CD4-positive, alpha-beta T cell (primary cell): ENCODE results near the gene NOP53. TPM values are rescaled to one million over a fixed set of nuclear protein-coding genes. Genes with fewer than 3 reads are reported as not detected.

Source experiments
- ATAC-seq: fragments of 200-7000 bp; cut with Tn5 transposase; one replicate; pipeline ENCODE4 v1.10.0; 2022; ENCODE audit warnings: mild to moderate bottlenecking; ENCODE audit not compliant: poor library complexity
- CTCF ChIA-PET: fragments of 350-600 bp; sonication (Branson Sonifier 250); formaldehyde crosslinking; loops from one replicate; lab custom pipeline; 2021; ENCODE audit warnings: antibody characterized with exemption, inconsistent platforms; lab: Charles Lee
- POLR2A ChIA-PET: fragments of 350-600 bp; sonication (Branson Sonifier 250); formaldehyde crosslinking; loops from one replicate; lab custom pipeline; 2021; ENCODE audit warnings: antibody characterized with exemption, inconsistent platforms; lab: Charles Lee
- DNase-seq, 14 experiments: peaks; one replicate each; pipeline ENCODE4 v3.0.0-alpha.2; 2013 to 2020; ENCODE audit warnings: mixed read lengths in 2 of 14
- H3K27ac ChIP-seq, 2 donors: one replicate each; pipeline versions ENCODE4 v1.5.1 to v1.7.0; 2013; ENCODE audit warnings: low read length in 2 of 2, low read depth in 1 of 2, mild to moderate bottlenecking in 1 of 2
- H3K27me3 ChIP-seq, 2 experiments: 1 replicate in 1 of 2; 2 replicates in 1 of 2; pipeline versions ENCODE4 v1.6.1 to v1.7.0; 2013; ENCODE audit warnings: low read length in 2 of 2, control low read depth in 1 of 2, mild to moderate bottlenecking in 1 of 2, moderate library complexity in 1 of 2; ENCODE audit not compliant: insufficient read depth in 2 of 2, control insufficient read depth in 1 of 2
- H3K36me3 ChIP-seq: one replicate; pipeline ENCODE4 v1.6.1; 2013; ENCODE audit warnings: low read length, control low read depth; ENCODE audit not compliant: insufficient read depth
- H3K4me1 ChIP-seq: one replicate; pipeline ENCODE4 v1.6.1; 2013; ENCODE audit warnings: low read length, control low read depth; ENCODE audit not compliant: insufficient read depth
- H3K4me3 ChIP-seq: one replicate; pipeline ENCODE4 v1.5.1; 2013; ENCODE audit warnings: mild to moderate bottlenecking, low read length, moderate library complexity
- H3K9me3 ChIP-seq, 2 experiments: 1 replicate in 1 of 2; 2 replicates in 1 of 2; pipeline versions ENCODE4 v1.6.1 to v1.7.0; 2013; ENCODE audit warnings: low read length in 2 of 2, mild to moderate bottlenecking in 2 of 2, control low read depth in 1 of 2, moderate library complexity in 1 of 2; ENCODE audit not compliant: control insufficient read depth in 1 of 2, insufficient read depth in 1 of 2
- H3K27ac Mint-ChIP-seq: one replicate; pipeline ENCODE4 v1.8.0; 2020; ENCODE audit warnings: mixed read lengths
- H3K27me3 Mint-ChIP-seq: one replicate; pipeline ENCODE4 v1.8.0; 2021; ENCODE audit warnings: mixed read lengths
- H3K36me3 Mint-ChIP-seq: one replicate; pipeline ENCODE4 v1.8.0; 2021; ENCODE audit warnings: low read depth, mixed read lengths
- H3K4me1 Mint-ChIP-seq: one replicate; pipeline ENCODE4 v1.8.0; 2021; ENCODE audit warnings: low read depth, mixed read lengths
- H3K4me3 Mint-ChIP-seq: one replicate; pipeline ENCODE4 v1.8.0; 2020; ENCODE audit warnings: mild to moderate bottlenecking, mixed read lengths
- H3K9me3 Mint-ChIP-seq: one replicate; pipeline ENCODE4 v1.8.0; 2020; ENCODE audit warnings: mixed read lengths
- intact Hi-C, 2 experiments: fragments of 100-400 bp; cut with DNase I in 1 of 2; cut with micrococcal nuclease in 1 of 2; formaldehyde crosslinking; loops; one replicate each; pipeline versions ENCODE4 v1.15.1 to v1.9.0; 2023 to 2025; cut with DNase I, micrococcal nuclease
- total RNA-seq, 174 experiments: library from RNA in 2 of 174; stranded (reverse) in 2 of 174; gene quantifications; one replicate each; pipeline ENCODE4 v1.2.3 and lab custom pipeline; 2021 to 2026
- TF ChIP-seq, protein P1 (sequence below): fragments of 200-600 bp; IDR thresholded peaks from one replicate; pipeline ENCODE4 v1.8.0; 2022; ENCODE audit warnings: antibody characterized with exemption, mild to moderate bottlenecking

The NOP53 gene
- total RNA-seq, 2 experiments from 2014 or later = 1,074 to 1,154 TPM

GRCh38 chr19:47796785-47797184 lies 51.4 kb downstream of the NOP53 start:
- ATAC-seq = no peak
- no peak overlapping the region for H3K27ac Mint-ChIP-seq

GRCh38 chr19:47797996-47798903 lies 52.9 kb downstream of the NOP53 start:
- intact Hi-C loops = no loop called here
- no peak overlapping the region for H3K4me3 Mint-ChIP-seq
- no peak for DNase-seq
- H3K27ac Mint-ChIP-seq = no peak overlapping the region
- Histone ChIP-seq H3K9me3 (no peaks in the 10 kb centered on the region), H3K27ac (no peak overlapping the region), H3K4me3 (no peak overlapping the region), H3K4me1 (no peaks in the 10 kb centered on the region), H3K27me3 (peaks cover 0 to 4% of the 10 kb centered on the region in 2 experiments), H3K36me3 (no peaks in the 10 kb centered on the region)
- CTCF ChIA-PET = no interaction called here
- H3K27me3 Mint-ChIP-seq = peaks cover 4% of the 10 kb centered on the region
- H3K36me3 Mint-ChIP-seq = no peaks in the 10 kb centered on the region
- POLR2A ChIA-PET = no interaction called here
- ATAC-seq = no peak
- no peaks in the 10 kb centered on the region for H3K9me3 Mint-ChIP-seq
- TF ChIP-seq, protein P1, sequence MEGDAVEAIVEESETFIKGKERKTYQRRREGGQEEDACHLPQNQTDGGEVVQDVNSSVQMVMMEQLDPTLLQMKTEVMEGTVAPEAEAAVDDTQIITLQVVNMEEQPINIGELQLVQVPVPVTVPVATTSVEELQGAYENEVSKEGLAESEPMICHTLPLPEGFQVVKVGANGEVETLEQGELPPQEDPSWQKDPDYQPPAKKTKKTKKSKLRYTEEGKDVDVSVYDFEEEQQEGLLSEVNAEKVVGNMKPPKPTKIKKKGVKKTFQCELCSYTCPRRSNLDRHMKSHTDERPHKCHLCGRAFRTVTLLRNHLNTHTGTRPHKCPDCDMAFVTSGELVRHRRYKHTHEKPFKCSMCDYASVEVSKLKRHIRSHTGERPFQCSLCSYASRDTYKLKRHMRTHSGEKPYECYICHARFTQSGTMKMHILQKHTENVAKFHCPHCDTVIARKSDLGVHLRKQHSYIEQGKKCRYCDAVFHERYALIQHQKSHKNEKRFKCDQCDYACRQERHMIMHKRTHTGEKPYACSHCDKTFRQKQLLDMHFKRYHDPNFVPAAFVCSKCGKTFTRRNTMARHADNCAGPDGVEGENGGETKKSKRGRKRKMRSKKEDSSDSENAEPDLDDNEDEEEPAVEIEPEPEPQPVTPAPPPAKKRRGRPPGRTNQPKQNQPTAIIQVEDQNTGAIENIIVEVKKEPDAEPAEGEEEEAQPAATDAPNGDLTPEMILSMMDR = no peak
- H3K4me1 Mint-ChIP-seq = no peaks in the 10 kb centered on the region

More at GRCh38 chr19:47796785-47797184, 51.4 kb downstream of the NOP53 start:
- no peaks in the 10 kb centered on the region for H3K4me1 ChIP-seq
- no peak overlapping the region for H3K4me3 ChIP-seq
- no peak overlapping the region for H3K4me3 Mint-ChIP-seq
- no peaks in the 10 kb centered on the region for H3K9me3 ChIP-seq
- H3K36me3 ChIP-seq = no peaks in the 10 kb centered on the region
- no peaks in the 10 kb centered on the region for H3K4me1 Mint-ChIP-seq
- no peaks in the 10 kb centered on the region for H3K36me3 Mint-ChIP-seq
- intact Hi-C loops = no loop called here
- TF ChIP-seq, protein P1 = no peak
- peaks cover 4% of the 10 kb centered on the region for H3K27me3 Mint-ChIP-seq
- peaks cover 0 to 4% of the 10 kb centered on the region in 2 experiments for H3K27me3 ChIP-seq
- ChIA-PET POLR2A (no interaction called here), CTCF (no interaction called here)
- H3K9me3 Mint-ChIP-seq = no peaks in the 10 kb centered on the region
- H3K27ac ChIP-seq = no peak overlapping the region
- DNase-seq = no peak

DNA sequence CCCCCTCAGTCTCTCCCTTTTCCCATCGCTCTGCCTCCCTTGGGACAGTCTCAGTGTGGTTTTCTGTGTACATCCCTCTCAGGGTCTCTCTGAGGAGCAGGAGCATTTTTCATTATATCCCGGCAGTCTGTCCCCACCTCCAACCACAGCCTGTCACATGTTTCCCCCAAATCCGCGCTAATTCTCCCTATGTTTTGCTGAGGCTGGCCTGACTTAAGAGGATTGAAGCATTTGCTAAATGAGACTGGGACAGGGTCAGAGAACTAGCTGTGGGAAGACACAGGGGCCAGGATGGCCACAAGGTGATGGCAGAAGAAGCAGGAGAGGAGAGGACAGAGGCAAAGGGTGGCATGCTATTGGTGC lies 53.5 kb downstream of the NOP53 start:
- intact Hi-C loops = no loop called here
- H3K4me3 ChIP-seq = no peak overlapping the region
- peaks cover 4% of the 10 kb centered on the region for H3K27me3 Mint-ChIP-seq
- DNase-seq (no peak), ATAC-seq (no peak)
- no peak overlapping the region for H3K27ac ChIP-seq
- H3K27ac Mint-ChIP-seq = no peak overlapping the region
- H3K9me3 Mint-ChIP-seq = no peaks in the 10 kb centered on the region
- H3K4me1 Mint-ChIP-seq = no peaks in the 10 kb centered on the region
- no peaks in the 10 kb centered on the region for H3K36me3 Mint-ChIP-seq
- TF ChIP-seq, protein P1 = no peak
- ChIA-PET CTCF (no interaction called here), POLR2A (no interaction called here)
- no peaks in the 10 kb centered on the region for H3K36me3 ChIP-seq
- H3K4me1 ChIP-seq = no peaks in the 10 kb centered on the region
- peaks cover 0 to 4% of the 10 kb centered on the region in 2 experiments for H3K27me3 ChIP-seq
- no peak overlapping the region for H3K4me3 Mint-ChIP-seq
- H3K9me3 ChIP-seq = no peaks in the 10 kb centered on the region
